ENCODE results near the gene FERMT2. TPM values are rescaled to one million over a fixed set of nuclear protein-coding genes. Genes with fewer than 3 reads are reported as not detected.

FERMT2 gene
- total RNA-seq, 1 donor from 2014 or later: 78.4 TPM

DNA sequence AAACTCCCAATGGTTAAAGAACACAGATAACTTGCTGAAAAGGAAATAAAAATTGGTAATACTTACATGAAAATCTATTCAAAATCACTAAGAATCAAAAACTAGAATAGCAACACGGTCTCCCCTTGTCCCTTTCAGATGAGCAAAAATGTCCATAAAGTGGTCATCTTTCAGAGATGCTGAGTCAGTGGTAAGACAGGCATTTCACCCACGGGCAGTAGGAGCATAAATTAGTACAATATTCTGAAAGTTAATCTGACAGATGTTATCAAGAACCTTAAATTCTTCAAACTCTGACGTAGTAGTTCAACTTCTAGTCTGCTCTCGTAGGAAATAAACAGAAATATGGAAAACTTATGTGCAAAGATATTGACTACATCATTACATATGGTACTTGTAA is 126.4 kb downstream of the FERMT2 start:
- Mint-ChIP-seq H3K27ac (no peak overlapping the region), H3K4me3 (no peak overlapping the region)
- TF ChIP-seq CTCF (IDR thresholded peaks at IDR 0.05; ENCODE audit: unreplicated experiment): no peak

DNA sequence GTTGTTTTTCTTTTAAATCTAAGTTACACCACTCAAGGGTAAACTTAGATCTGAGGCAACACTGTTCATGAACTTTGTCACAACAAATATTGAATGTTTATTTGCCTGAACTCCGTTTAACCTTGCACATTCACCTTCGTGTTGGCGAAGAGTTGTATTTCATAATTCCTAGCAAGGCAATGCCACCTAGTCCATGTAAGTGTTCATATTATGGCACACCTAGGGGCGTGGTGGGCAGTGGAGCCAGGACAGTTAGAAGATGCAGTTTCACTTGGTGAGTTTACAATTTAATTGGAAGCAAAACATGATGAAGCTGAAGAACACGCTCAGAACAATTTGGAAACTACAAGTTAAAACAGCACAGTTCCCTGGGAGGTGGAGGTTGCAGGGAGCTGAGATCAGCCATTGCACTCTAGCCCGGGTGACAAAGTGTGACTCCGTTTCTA is 129.0 kb downstream of the FERMT2 start:
- H3K9me3 Mint-ChIP-seq: no peaks in the 10 kb centered on the region
- no peak for DNase-seq (ENCODE audit: low spot score in 2 of 2, unreplicated experiment in 2 of 2)
- H3K27me3 Mint-ChIP-seq (ENCODE audit: low read depth): no peaks in the 10 kb centered on the region
- TF ChIP-seq CTCF (IDR thresholded peaks at IDR 0.05; ENCODE audit: unreplicated experiment): no peak
- H3K4me3 Mint-ChIP-seq: no peak overlapping the region
- peaks cover 7% of the 10 kb centered on the region for H3K4me1 Mint-ChIP-seq
- H3K36me3 Mint-ChIP-seq: no peaks in the 10 kb centered on the region
- H3K27ac Mint-ChIP-seq: no peak overlapping the region

More for the DNA sequence above, 126.4 kb downstream of the FERMT2 start:
- DNase-seq (ENCODE audit: low spot score in 2 of 2, unreplicated experiment in 2 of 2): no peak
- H3K9me3 Mint-ChIP-seq: no peaks in the 10 kb centered on the region
- H3K4me1 Mint-ChIP-seq: peaks cover 13% of the 10 kb centered on the region
- no peaks in the 10 kb centered on the region for H3K36me3 Mint-ChIP-seq
- no peaks in the 10 kb centered on the region for H3K27me3 Mint-ChIP-seq (ENCODE audit: low read depth)

GRCh38 chr14:52808101-52808500 is 142.7 kb downstream of the FERMT2 start:
- no peak for TF ChIP-seq CTCF (IDR thresholded peaks at IDR 0.05; ENCODE audit: unreplicated experiment)
- Mint-ChIP-seq H3K36me3 (no peaks in the 10 kb centered on the region), H3K27ac (no peak overlapping the region), H3K4me3 (no peak overlapping the region), H3K27me3 (ENCODE audit: low read depth) (no peaks in the 10 kb centered on the region), H3K4me1 (no peaks in the 10 kb centered on the region), H3K9me3 (no peaks in the 10 kb centered on the region)
- no peak for DNase-seq (ENCODE audit: low spot score in 2 of 2, unreplicated experiment in 2 of 2)

Other genes with a start within 250 kb of the FERMT2 start
- 96.4 to 106 TPM (median 102 TPM) in 3 replicates for gene PSMC6, start 243.8 kb downstream of the FERMT2 start, total RNA-seq
- 9.5 to 11.4 TPM (median 10.1 TPM) in 3 replicates for gene STYX, start 220.9 kb downstream of the FERMT2 start, total RNA-seq
- gene GNPNAT1, start 159.4 kb downstream of the FERMT2 start, total RNA-seq: 17.4 to 19.7 TPM (median 17.8 TPM) in 3 replicates
- gene DDHD1, start 202.3 kb upstream of the FERMT2 start, total RNA-seq: 23.2 to 24.3 TPM (median 23.4 TPM) in 3 replicates

Data from mesothelial cell of epicardium (in vitro differentiated cells).